Measurements from ENCODE around the gene RAPGEF2. TPM values are rescaled to one million over a fixed set of nuclear protein-coding genes. Genes with fewer than 3 reads are reported as not detected.

RAPGEF2 gene
- total and polyA plus RNA-seq, 10 of the 15 experiments (the other 5 are each of a cell fraction or from before 2014, with no cell fraction given), result 0.31 to 24.0 (median 2.9) TPM

DNA sequence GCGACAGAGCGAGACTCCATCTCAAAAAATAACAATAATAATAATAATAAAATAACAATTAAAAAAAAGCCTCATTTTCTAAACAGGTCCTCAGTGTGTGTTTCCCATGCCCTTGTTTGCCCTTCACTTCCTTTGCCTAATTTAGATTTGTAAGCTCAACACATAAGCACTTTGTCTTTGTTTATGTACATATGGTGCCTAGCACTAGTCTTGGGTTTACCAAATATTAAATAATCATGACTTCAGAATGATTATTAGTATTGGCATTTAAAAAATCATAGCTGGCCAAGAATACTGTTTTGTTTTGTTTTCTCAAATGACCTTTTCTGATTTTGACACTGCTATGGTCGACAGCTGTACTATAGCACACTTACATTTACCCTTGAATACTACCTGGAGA, 6.4 kb upstream of the RAPGEF2 start:
- Histone ChIP-seq H3K27me3 (replicated peaks in 1 of 2; ENCODE audit: control insufficient read depth in 2 of 2, insufficient read depth in 2 of 2, low read length in 1 of 2) (no peaks in the 10 kb centered on the region), H2AFZ (ENCODE audit: control insufficient read depth, low read depth, low read length) (no peak overlapping the region), H4K20me1 (ENCODE audit: control insufficient read depth, insufficient read depth) (no peaks in the 10 kb centered on the region), H3K27ac (ENCODE audit: control insufficient read depth, insufficient read depth) (no peak overlapping the region), H3K36me3 (ENCODE audit: control insufficient read depth in 2 of 2, insufficient read depth in 2 of 2, low read length in 1 of 2) (no peaks in the 10 kb centered on the region), H3K79me2 (ENCODE audit: control insufficient read depth, insufficient read depth, low read length) (no peaks in the 10 kb centered on the region), H3K9ac (ENCODE audit: control insufficient read depth, insufficient read depth, low read length) (no peak overlapping the region), H3K4me2 (ENCODE audit: control insufficient read depth, insufficient read depth) (no peak overlapping the region), H3K4me3 (no peak overlapping the region), H3K9me3 (replicated peaks; ENCODE audit: control insufficient read depth, insufficient read depth, low read length) (no peaks in the 10 kb centered on the region), H3K4me1 (ENCODE audit: control insufficient read depth, insufficient read depth, low read length) (peaks cover 5% of the 10 kb centered on the region)
- ChIA-PET POLR2A (no interaction called here), CTCF (interaction anchor here (1.4 to 1.6 kb wide), 2 partner anchors 16 to 56 kb away, joined by 4 read pairs; no protein-coding TSS in a partner anchor), RAD21 (ENCODE audit: unreplicated experiment) (interaction anchor here (1.1 to 1.6 kb wide), 2 partner anchors 10 to 11 kb away, joined by 3 read pairs; no protein-coding TSS in a partner anchor), SMC1A (ENCODE audit: uncharacterized antibody, unreplicated experiment) (interaction anchor here (0.9 to 1.1 kb wide), 3 partner anchors 11 to 44 kb away, joined by 3 read pairs; no protein-coding TSS in a partner anchor)
- no peak for DNase-seq (ENCODE audit: low read depth, low spot score)
- TF ChIP-seq SREBF1 (IDR thresholded peaks at IDR 0.05; ENCODE audit: low read length) (no peak), ZNF24 (IDR thresholded peaks at IDR 0.05) (no peak), RCOR1 (conservative IDR thresholded peaks at IDR 0.05; ENCODE audit: low read depth, low read length) (no peak), CHD4 (IDR thresholded peaks at IDR 0.05) (no peak), HDAC6 (IDR thresholded peaks at IDR 0.05; ENCODE audit: unreplicated experiment) (no peak), TCF12 (IDR thresholded peaks at IDR 0.05; ENCODE audit: low read depth, low read length) (no peak), ZNF217 (IDR thresholded peaks at IDR 0.05) (no peak), STAT3 (IDR thresholded peaks at IDR 0.05; ENCODE audit: low read depth, low read length) (no peak), FOXM1 (IDR thresholded peaks at IDR 0.05; ENCODE audit: low read depth, low read length) (no peak), ZSCAN29 (IDR thresholded peaks at IDR 0.05) (no peak), YBX1 (IDR thresholded peaks at IDR 0.05) (no peak), DPF2 (IDR thresholded peaks at IDR 0.05) (no peak), CBFB (IDR thresholded peaks at IDR 0.05; ENCODE audit: low read depth) (no peak), YY1 (IDR thresholded peaks at IDR 0.05; ENCODE audit: low read depth, low read length) (no peak)
- TF ChIP-seq, protein P1, sequence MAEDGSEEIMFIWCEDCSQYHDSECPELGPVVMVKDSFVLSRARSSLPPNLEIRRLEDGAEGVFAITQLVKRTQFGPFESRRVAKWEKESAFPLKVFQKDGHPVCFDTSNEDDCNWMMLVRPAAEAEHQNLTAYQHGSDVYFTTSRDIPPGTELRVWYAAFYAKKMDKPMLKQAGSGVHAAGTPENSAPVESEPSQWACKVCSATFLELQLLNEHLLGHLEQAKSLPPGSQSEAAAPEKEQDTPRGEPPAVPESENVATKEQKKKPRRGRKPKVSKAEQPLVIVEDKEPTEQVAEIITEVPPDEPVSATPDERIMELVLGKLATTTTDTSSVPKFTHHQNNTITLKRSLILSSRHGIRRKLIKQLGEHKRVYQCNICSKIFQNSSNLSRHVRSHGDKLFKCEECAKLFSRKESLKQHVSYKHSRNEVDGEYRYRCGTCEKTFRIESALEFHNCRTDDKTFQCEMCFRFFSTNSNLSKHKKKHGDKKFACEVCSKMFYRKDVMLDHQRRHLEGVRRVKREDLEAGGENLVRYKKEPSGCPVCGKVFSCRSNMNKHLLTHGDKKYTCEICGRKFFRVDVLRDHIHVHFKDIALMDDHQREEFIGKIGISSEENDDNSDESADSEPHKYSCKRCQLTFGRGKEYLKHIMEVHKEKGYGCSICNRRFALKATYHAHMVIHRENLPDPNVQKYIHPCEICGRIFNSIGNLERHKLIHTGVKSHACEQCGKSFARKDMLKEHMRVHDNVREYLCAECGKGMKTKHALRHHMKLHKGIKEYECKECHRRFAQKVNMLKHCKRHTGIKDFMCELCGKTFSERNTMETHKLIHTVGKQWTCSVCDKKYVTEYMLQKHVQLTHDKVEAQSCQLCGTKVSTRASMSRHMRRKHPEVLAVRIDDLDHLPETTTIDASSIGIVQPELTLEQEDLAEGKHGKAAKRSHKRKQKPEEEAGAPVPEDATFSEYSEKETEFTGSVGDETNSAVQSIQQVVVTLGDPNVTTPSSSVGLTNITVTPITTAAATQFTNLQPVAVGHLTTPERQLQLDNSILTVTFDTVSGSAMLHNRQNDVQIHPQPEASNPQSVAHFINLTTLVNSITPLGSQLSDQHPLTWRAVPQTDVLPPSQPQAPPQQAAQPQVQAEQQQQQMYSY (CRISPR knock-in tag; IDR thresholded peaks at IDR 0.05), result no peak
- TF ChIP-seq, protein P2, sequence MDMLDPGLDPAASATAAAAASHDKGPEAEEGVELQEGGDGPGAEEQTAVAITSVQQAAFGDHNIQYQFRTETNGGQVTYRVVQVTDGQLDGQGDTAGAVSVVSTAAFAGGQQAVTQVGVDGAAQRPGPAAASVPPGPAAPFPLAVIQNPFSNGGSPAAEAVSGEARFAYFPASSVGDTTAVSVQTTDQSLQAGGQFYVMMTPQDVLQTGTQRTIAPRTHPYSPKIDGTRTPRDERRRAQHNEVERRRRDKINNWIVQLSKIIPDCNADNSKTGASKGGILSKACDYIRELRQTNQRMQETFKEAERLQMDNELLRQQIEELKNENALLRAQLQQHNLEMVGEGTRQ (IDR thresholded peaks at IDR 0.05; ENCODE audit: borderline replicate concordance, low read depth, low read length), result no peak
- TF ChIP-seq, protein P3, sequence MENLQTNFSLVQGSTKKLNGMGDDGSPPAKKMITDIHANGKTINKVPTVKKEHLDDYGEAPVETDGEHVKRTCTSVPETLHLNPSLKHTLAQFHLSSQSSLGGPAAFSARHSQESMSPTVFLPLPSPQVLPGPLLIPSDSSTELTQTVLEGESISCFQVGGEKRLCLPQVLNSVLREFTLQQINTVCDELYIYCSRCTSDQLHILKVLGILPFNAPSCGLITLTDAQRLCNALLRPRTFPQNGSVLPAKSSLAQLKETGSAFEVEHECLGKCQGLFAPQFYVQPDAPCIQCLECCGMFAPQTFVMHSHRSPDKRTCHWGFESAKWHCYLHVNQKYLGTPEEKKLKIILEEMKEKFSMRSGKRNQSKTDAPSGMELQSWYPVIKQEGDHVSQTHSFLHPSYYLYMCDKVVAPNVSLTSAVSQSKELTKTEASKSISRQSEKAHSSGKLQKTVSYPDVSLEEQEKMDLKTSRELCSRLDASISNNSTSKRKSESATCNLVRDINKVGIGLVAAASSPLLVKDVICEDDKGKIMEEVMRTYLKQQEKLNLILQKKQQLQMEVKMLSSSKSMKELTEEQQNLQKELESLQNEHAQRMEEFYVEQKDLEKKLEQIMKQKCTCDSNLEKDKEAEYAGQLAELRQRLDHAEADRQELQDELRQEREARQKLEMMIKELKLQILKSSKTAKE (IDR thresholded peaks at IDR 0.05; ENCODE audit: low read depth, poor library complexity, severe bottlenecking), result no peak
- TF ChIP-seq, protein P4, sequence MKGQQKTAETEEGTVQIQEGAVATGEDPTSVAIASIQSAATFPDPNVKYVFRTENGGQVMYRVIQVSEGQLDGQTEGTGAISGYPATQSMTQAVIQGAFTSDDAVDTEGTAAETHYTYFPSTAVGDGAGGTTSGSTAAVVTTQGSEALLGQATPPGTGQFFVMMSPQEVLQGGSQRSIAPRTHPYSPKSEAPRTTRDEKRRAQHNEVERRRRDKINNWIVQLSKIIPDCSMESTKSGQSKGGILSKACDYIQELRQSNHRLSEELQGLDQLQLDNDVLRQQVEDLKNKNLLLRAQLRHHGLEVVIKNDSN (IDR thresholded peaks at IDR 0.05; ENCODE audit: borderline replicate concordance, extremely low read length, insufficient read depth, low read depth, low read length), result no peak
- FAIRE-seq, result no peak
- WGBS (ENCODE audit: insufficient coverage, insufficient replicate concordance, low lambda C conversion rate, missing lambda C conversion rate), result 59% methylated on average over 3 of the region's 3 CpGs
- intact Hi-C loops (cut with micrococcal nuclease; ENCODE audit: unreplicated experiment), result no loop called here
- BruUV-seq (replicated peaks), result no TSS peak
- in situ Hi-C loops (cut with MboI), result no loop called here
- ATAC-seq, result no peak
